Fibroblast of villous mesenchyme (primary cell): Measurements from ENCODE around the gene HIVEP3. TPM values are rescaled to one million over a fixed set of nuclear protein-coding genes. Genes with fewer than 3 reads are reported as not detected.
A peak's percentile ranks its signal among the peaks of the same experiment; 100 is the strongest.

Experiments used
- DNase-seq: peaks from one replicate; pipeline ENCODE4 v3.0.0-alpha.2; 2010; ENCODE audit warnings: low read depth
- H3K4me3 ChIP-seq: 2 replicates; pipeline ENCODE4 v1.5.1; 2011; ENCODE audit warnings: low read depth, mild to moderate bottlenecking, low read length
- total RNA-seq: library from RNA; depleted of rRNA; stranded (reverse); fragments of >200 nt; gene quantifications from 2 replicates; pipeline ENCODE4 v1.2.3, GENCODE V29; 2012
- TF ChIP-seq, protein P1 (sequence below): IDR thresholded peaks from 2 replicates; pipeline ENCODE4 v1.5.1; 2012; ENCODE audit warnings: low read depth, mild to moderate bottlenecking, low read length; ENCODE audit not compliant: insufficient read depth

Gene HIVEP3
- total RNA-seq, 1 donor: 0.86 TPM

DNA sequence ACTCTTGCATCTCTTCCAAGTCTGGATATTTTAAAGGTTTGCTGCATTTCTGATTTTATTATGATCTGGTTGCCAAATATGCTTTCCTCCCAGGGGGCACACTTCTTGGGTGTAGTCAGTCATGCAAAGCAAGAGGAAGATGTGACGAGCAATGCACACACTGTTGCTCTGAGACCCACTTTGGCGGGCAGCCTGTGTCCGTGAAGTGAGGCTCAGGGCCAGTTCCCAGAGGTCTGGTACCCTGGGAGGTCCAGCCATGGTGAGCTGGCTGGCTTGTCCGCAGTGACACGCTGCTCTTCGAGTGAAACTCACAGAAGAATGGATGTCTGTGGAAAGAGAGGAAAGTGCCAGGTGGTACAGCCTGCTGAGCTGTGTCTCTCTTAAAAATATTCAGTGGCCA lies 381.5 kb downstream of the HIVEP3 start:
- TF ChIP-seq, protein P1, sequence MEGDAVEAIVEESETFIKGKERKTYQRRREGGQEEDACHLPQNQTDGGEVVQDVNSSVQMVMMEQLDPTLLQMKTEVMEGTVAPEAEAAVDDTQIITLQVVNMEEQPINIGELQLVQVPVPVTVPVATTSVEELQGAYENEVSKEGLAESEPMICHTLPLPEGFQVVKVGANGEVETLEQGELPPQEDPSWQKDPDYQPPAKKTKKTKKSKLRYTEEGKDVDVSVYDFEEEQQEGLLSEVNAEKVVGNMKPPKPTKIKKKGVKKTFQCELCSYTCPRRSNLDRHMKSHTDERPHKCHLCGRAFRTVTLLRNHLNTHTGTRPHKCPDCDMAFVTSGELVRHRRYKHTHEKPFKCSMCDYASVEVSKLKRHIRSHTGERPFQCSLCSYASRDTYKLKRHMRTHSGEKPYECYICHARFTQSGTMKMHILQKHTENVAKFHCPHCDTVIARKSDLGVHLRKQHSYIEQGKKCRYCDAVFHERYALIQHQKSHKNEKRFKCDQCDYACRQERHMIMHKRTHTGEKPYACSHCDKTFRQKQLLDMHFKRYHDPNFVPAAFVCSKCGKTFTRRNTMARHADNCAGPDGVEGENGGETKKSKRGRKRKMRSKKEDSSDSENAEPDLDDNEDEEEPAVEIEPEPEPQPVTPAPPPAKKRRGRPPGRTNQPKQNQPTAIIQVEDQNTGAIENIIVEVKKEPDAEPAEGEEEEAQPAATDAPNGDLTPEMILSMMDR: no peak
- DNase-seq: peak; percentile 42
- no peak overlapping the region for H3K4me3 ChIP-seq

DNA sequence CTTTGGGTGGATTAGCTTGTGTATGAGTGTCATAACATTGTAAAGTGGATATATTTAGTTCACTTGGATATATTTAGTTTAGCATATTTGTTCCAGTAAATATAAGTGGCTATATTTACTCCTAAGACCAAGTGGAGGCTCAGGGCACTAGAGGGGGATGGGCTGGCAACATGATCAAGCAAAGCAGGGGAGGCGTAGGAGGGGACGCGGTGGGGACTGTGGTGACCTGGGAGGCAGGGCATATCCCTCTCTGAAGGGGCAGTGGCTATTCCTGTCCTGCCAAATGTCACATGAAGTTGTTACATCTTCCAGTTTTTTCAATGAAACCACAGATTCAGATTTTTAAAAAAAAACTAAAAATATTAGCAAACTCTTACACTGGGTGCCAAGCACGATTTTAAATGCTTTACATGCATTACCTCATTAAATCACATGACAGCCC lies 382.3 kb downstream of the HIVEP3 start:
- DNase-seq: no peak
- TF ChIP-seq, protein P1: no peak
- H3K4me3 ChIP-seq: no peak overlapping the region

DNA sequence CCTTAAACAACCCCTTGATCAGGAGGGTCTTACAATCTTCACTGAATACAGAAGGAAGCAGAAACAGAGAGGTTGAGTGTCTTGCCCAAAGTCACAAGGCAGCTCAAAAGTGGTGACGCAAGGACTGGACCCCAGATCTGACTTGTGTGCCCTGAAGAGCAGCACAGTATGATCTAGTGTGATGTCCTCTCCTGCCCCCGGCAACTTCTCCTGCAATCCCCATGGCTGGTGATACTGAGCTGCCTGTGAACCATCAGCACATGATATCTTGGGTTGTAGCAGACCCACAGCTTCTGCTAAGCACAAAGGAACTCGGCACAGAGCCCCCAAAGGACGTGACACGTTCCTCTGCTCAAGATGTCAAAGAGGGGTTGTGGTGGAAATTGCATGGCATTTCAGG lies 383.0 kb downstream of the HIVEP3 start:
- no peak overlapping the region for H3K4me3 ChIP-seq
- TF ChIP-seq, protein P1: no peak

DNA sequence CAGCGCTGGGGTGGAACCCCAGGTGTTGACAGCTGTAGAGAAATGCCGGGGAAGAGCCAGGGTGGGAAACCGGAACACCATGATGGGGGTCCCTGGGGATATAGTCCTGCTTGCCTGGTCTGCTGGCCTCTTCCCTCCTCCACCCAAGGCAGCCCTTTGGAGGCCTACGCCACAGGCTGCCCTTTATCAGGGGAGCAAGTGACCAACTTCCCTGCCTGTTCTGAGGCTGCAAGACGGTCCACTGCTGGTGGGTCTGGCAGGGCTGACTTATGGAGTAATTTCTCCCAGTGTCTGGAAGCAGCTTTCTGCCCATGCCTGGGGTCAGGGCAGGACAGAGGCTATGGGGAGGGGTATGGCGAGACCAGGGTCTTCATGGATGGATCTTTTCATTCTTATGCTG lies 383.4 kb downstream of the HIVEP3 start:
- TF ChIP-seq, protein P1: no peak
- DNase-seq: no peak
- H3K4me3 ChIP-seq: no peak overlapping the region

More for the DNA sequence above, 383.0 kb downstream of the HIVEP3 start:
- no peak for DNase-seq

DNA sequence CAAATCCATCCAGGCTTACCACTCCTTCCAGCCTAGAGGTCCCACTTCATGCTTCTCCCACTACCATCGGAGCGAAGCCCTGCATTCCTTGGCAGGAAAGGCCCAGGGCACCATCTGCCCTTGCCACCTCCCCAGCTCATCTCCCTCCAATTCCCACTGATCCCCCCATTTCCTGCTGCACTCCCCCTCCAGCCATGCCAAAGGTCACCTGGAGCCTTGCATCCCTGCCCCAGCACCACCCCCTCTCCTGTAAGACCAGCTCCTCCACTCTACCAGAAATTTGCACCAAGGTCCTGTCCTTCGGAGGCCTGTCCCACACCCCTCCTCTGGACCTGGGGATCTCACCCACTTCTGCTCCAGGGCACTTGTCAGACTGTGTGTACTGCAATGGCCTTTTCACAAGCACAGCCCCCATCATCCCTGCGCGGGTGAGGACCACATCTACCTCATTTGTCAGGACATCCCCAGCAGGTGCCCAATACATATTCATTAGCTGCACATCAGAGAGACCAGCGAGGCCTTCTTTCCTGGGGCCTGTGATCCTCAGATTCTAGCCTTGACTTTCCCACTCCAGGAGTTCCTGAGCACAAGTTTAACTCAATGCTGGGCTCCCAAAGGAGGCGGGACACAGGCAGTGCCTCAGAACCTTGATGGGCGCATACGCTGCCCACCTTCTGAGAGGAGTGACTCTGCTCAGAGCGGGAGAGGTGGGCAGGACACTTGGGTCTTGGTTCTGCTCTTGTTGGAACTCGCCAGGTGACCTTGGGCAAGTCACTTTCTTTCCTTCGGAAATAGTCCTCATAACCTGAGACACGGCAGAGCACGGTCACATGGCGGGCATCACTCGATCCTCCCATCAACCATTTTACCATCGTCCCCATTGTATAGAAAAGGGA lies 384.3 kb downstream of the HIVEP3 start:
- no peak overlapping the region for H3K4me3 ChIP-seq
- no peak for DNase-seq
- TF ChIP-seq, protein P1: no peak

DNA sequence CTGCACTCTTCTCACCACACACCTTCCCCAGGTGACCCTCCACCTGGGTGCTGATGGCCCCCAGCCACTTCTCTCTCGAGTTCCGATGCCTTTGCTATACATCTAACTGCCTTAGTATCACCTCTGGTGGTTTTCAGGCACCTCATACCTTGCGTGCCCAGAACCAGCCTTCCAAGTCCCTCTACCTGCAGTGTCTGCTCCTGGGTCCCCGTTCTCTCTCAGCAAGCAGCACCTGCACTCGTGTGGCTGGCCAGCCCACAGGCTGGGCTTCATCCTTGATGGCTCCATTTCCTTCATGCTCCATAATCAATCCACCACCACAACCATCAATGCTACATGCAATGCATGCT lies 385.0 kb downstream of the HIVEP3 start:
- TF ChIP-seq, protein P1: no peak
- no peak for DNase-seq
- H3K4me3 ChIP-seq: no peak overlapping the region
